GM18909 (cell line): ENCODE results near the gene C1orf174.

ENCODE experiments used
- ATAC-seq: cut with Tn5 transposase; IDR thresholded peaks from one replicate; pipeline ENCODE4 v1.9.1; 2021; ENCODE audit warnings: mild to moderate bottlenecking; ENCODE audit not compliant: unreplicated experiment, poor library complexity

Gene C1orf174

GRCh38 chr1:3910857-3911845, 11.1 kb upstream of the C1orf174 start:
- ATAC-seq, result peak; percentile 47

- no peak for ATAC-seq
Observed at GRCh38 chr1:3910049-3910731, 10.1 kb upstream of the C1orf174 start.

GRCh38 chr1:3909615-3910014, 9.5 kb upstream of the C1orf174 start:
- ATAC-seq, result no peak

- ATAC-seq, result no peak
Observed at GRCh38 chr1:3908886-3909517, 8.9 kb upstream of the C1orf174 start.

- no peak for ATAC-seq
Observed at GRCh38 chr1:3907621-3908165, 7.6 kb upstream of the C1orf174 start.

- no peak for ATAC-seq
Observed at GRCh38 chr1:3907031-3907534, 7.0 kb upstream of the C1orf174 start.

- no peak for ATAC-seq
Observed at GRCh38 chr1:3906672-3907020, 6.6 kb upstream of the C1orf174 start.

GRCh38 chr1:3905953-3906671, 6.0 kb upstream of the C1orf174 start:
- ATAC-seq, result no peak

GRCh38 chr1:3905266-3905952, 5.3 kb upstream of the C1orf174 start:
- ATAC-seq, result no peak

- no peak for ATAC-seq
Observed at GRCh38 chr1:3904843-3905185, 4.7 kb upstream of the C1orf174 start.

- no peak for ATAC-seq
Observed at GRCh38 chr1:3904006-3904842, 4.2 kb upstream of the C1orf174 start.

- ATAC-seq, result no peak
Observed at GRCh38 chr1:3903141-3904005, 3.3 kb upstream of the C1orf174 start.

- no peak for ATAC-seq
Observed at GRCh38 chr1:3902571-3903091, 2.6 kb upstream of the C1orf174 start.

- no peak for ATAC-seq
Observed at GRCh38 chr1:3902111-3902511, 2.0 kb upstream of the C1orf174 start.

- peak; percentile 57 for ATAC-seq
Observed at GRCh38 chr1:3900969-3901529, 977 bp upstream of the C1orf174 start.

- ATAC-seq, result peak; percentile 4
Observed at GRCh38 chr1:3899754-3900149, 320 bp downstream of the C1orf174 start.
